ENCODE results near the gene ADCY5.

DNA sequence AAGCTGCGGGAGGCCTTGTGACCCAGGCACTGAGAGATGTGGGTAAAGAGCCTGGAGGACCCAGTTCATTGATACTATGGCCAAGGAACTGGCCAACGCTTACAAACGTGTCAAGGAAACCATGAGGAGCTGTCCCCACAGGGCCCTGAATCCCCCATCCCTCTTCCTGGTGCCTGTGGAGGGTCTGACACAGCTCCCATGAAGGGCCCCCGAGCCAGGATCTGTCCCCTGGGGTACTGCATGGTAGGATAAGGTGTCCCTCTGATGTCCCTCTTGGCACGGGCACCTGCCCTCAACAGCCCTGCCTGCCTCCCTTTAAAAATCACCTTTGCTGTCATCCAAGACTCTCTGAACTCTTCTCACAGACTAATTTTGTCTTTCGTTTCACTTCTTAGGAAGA is 122.4 kb downstream of the ADCY5 start:
- TF ChIP-seq POLR2A (IDR thresholded peaks at IDR 0.05; ENCODE audit: low read depth, low read length) (no peak), TAF1 (IDR thresholded peaks at IDR 0.05; ENCODE audit: borderline replicate concordance, low read depth, low read length) (no peak)

All from GM12892 (cell line).